ENCODE results near the gene DOCK10. TPM values are rescaled to one million over a fixed set of nuclear protein-coding genes. Genes with fewer than 3 reads are reported as not detected.

DOCK10 gene
- total RNA-seq (ENCODE audit: low replicate concordance) = 1.3 and 28.9 TPM in 2 replicates

GRCh38 chr2:225041851-225042799, at the start of gene DOCK10:
Gene DOCK10, minus strand, starts transcription at chr2:225042468. Its CDS starts 94 bp downstream, at chr2:225042374.

GRCh38 chr2:224716201-224716600, 326.1 kb downstream of the DOCK10 start, which contains the start of gene CCDC195:
Gene CCDC195, minus strand, starts transcription at chr2:224716365. Its CDS starts 0 bp downstream, at chr2:224716365.

